Esophagus squamous epithelium (tissue), 5 donors: ENCODE results near the gene IQGAP2. TPM values are rescaled to one million over a fixed set of nuclear protein-coding genes. Genes with fewer than 3 reads are reported as not detected.

Source experiments
- DNase-seq: peaks from one replicate; lab custom pipeline; 2025; lab: John Stamatoyannopoulos, UW
- H3K27ac ChIP-seq, 4 donors: fragments of 200-600 bp; sonication (generic); one replicate each; pipeline ENCODE4 v1.5.1; 2016 to 2019; ENCODE audit warnings: mild to moderate bottlenecking in 1 of 4
- H3K27me3 ChIP-seq, 4 donors: fragments of 200-600 bp; sonication (generic); 1 replicate in 3 of 4; 2 replicates in 1 of 4; pipeline versions ENCODE4 v1.5.1 to v1.6.0; 2017 to 2021; ENCODE audit warnings: antibody characterized with exemption in 1 of 4
- H3K36me3 ChIP-seq, 3 donors: fragments of 200-600 bp; sonication (generic); one replicate each; pipeline ENCODE4 v1.5.1; 2016 to 2019
- H3K4me1 ChIP-seq, 3 donors: fragments of 200-600 bp; sonication (generic); one replicate each; pipeline ENCODE4 v1.5.1; 2017 to 2019
- H3K4me3 ChIP-seq, 4 donors: fragments of 200-600 bp; sonication (generic); 1 replicate in 3 of 4; 2 replicates in 1 of 4; pipeline ENCODE4 v1.5.1; 2016 to 2019; ENCODE audit warnings: mild to moderate bottlenecking in 2 of 4, moderate library complexity in 1 of 4
- H3K9me3 ChIP-seq, 3 donors: fragments of 200-600 bp; sonication (generic); one replicate each; pipeline ENCODE4 v1.5.1; 2016 to 2019
- CTCF ChIP-seq, 6 experiments: fragments of 450-650 bp in 4 of 6; fragments of 200-600 bp in 2 of 6; sonication (generic) in 2 of 6; IDR thresholded peaks; one replicate each; pipeline ENCODE4 v1.5.1; 2016 to 2019; ENCODE audit warnings: antibody characterized with exemption in 6 of 6, mild to moderate bottlenecking in 4 of 6, moderate library complexity in 4 of 6
- POLR2A ChIP-seq, 4 donors: fragments of 450-650 bp; IDR thresholded peaks; one replicate each; pipeline ENCODE4 v1.6.1; 2017; ENCODE audit warnings: antibody characterized with exemption in 4 of 4, mild to moderate bottlenecking in 4 of 4, moderate library complexity in 3 of 4
- whole genome bisulfite sequencing, 2 donors: methylation state at CpG; one replicate each; pipeline ENCODE4 v1.1.5; 2018; 5-methylcytosine and 5-hydroxymethylcytosine counted together
- intact Hi-C: fragments of 100-400 bp; cut with DNase I; formaldehyde crosslinking; loops from one replicate; pipeline ENCODE4 v1.15.0; 2022
- total RNA-seq, 4 donors: library from RNA; depleted of rRNA; stranded (reverse); fragments of >200 nt; gene quantifications; one replicate each; pipeline ENCODE4 v1.1.0, GENCODE V29; 2016
- donor health status: DM: yes; HTN: yes; CAD: no.

The IQGAP2 gene
- total RNA-seq, 4 donors from 2014 or later = 3.0 to 16.6 (median 5.9) TPM

GRCh38 chr5:76473009-76473336 is 69.9 kb downstream of the IQGAP2 start:
- intact Hi-C loops = no loop called here

GRCh38 chr5:76473661-76474060 is 70.6 kb downstream of the IQGAP2 start:
- intact Hi-C loops = no loop called here
- peaks cover 0 to 33% (median 0%) of the 10 kb centered on the region in 3 donors for H3K4me1 ChIP-seq
- 83 to 92% methylated on average over 3 of the region's 3 CpGs for WGBS, 2 donors

More at GRCh38 chr5:76473009-76473336, 69.9 kb downstream of the IQGAP2 start:
- WGBS, 2 donors = 54 to 61% methylated on average over 2 of the region's 2 CpGs
- Histone ChIP-seq H3K27ac (peak overlapping the region in 1 of 4 donors; percentile 44), H3K36me3 (no peaks in the 10 kb centered on the region), H3K4me1 (peaks cover 0 to 33% (median 0%) of the 10 kb centered on the region in 3 donors), H3K4me3 (no peak overlapping the region), H3K9me3 (no peaks in the 10 kb centered on the region), H3K27me3 (no peaks in the 10 kb centered on the region)
- TF ChIP-seq CTCF (IDR thresholded peaks at IDR 0.05) (no peak), POLR2A (IDR thresholded peaks at IDR 0.05) (no peak)
- no peak for DNase-seq

GRCh38 chr5:76474377-76474776 is 71.3 kb downstream of the IQGAP2 start:
- Histone ChIP-seq H3K27me3 (no peaks in the 10 kb centered on the region), H3K4me1 (peaks cover 0 to 33% (median 0%) of the 10 kb centered on the region in 3 donors), H3K27ac (no peak overlapping the region), H3K36me3 (no peaks in the 10 kb centered on the region), H3K4me3 (no peak overlapping the region), H3K9me3 (no peaks in the 10 kb centered on the region)
- TF ChIP-seq CTCF (IDR thresholded peaks at IDR 0.05) = no peak
- TF ChIP-seq POLR2A (IDR thresholded peaks at IDR 0.05) = no peak
- WGBS, 2 donors = 42 to 81% methylated on average over 2 of the region's 2 CpGs
- no peak for DNase-seq
- intact Hi-C loops = no loop called here

More at GRCh38 chr5:76473661-76474060, 70.6 kb downstream of the IQGAP2 start:
- no peak for DNase-seq
- no peaks in the 10 kb centered on the region for H3K36me3 ChIP-seq
- no peaks in the 10 kb centered on the region for H3K9me3 ChIP-seq
- no peak overlapping the region for H3K4me3 ChIP-seq
- H3K27ac ChIP-seq = no peak overlapping the region
- no peak for TF ChIP-seq CTCF (IDR thresholded peaks at IDR 0.05)
- TF ChIP-seq POLR2A (IDR thresholded peaks at IDR 0.05) = no peak
- H3K27me3 ChIP-seq = no peaks in the 10 kb centered on the region

- TF ChIP-seq CTCF (IDR thresholded peaks at IDR 0.05) (no peak), POLR2A (IDR thresholded peaks at IDR 0.05) (no peak)
- 82 to 84% methylated on average over 3 of the region's 3 CpGs for WGBS, 2 donors
- no peak for DNase-seq
- H3K9me3 ChIP-seq = no peaks in the 10 kb centered on the region
- no peaks in the 10 kb centered on the region for H3K36me3 ChIP-seq
- H3K27ac ChIP-seq = no peak overlapping the region
- H3K4me1 ChIP-seq = peaks cover 0 to 33% (median 0%) of the 10 kb centered on the region in 3 donors
- intact Hi-C loops = no loop called here
- no peak overlapping the region for H3K4me3 ChIP-seq
- H3K27me3 ChIP-seq = no peaks in the 10 kb centered on the region
Measured at GRCh38 chr5:76475385-76475784, 72.3 kb downstream of the IQGAP2 start.

GRCh38 chr5:76475936-76476335 is 72.9 kb downstream of the IQGAP2 start:
- no peaks in the 10 kb centered on the region for H3K27me3 ChIP-seq
- WGBS, 2 donors = 49 to 77% methylated on average over 2 of the region's 2 CpGs
- no peak overlapping the region for H3K4me3 ChIP-seq
- H3K9me3 ChIP-seq = no peaks in the 10 kb centered on the region
- H3K27ac ChIP-seq = no peak overlapping the region
- H3K36me3 ChIP-seq = no peaks in the 10 kb centered on the region
- intact Hi-C loops = no loop called here
- TF ChIP-seq CTCF (IDR thresholded peaks at IDR 0.05) (no peak), POLR2A (IDR thresholded peaks at IDR 0.05) (no peak)
- H3K4me1 ChIP-seq = peaks cover 0 to 30% (median 0%) of the 10 kb centered on the region in 3 donors
- DNase-seq = no peak
